Renal pelvis (tissue), 4 donors: Measurements from ENCODE around the gene STK35. TPM values are rescaled to one million over a fixed set of nuclear protein-coding genes. Genes with fewer than 3 reads are reported as not detected.
A peak's percentile ranks its signal among the peaks of the same experiment; 100 is the strongest.

Experiments used
- DNase-seq: peaks from one replicate; pipeline ENCODE4 v3.0.0-alpha.2; 2013
- polyA plus RNA-seq, 3 donors: library from polyadenylated mRNA; unstranded; fragments of 120-200 nt; gene quantifications; one replicate each; pipeline ENCODE4 v1.2.1, GENCODE V29; 2013; ENCODE audit not compliant: insufficient read length in 3 of 3

STK35 gene
- polyA plus RNA-seq, 3 donors = 18.6 to 21.4 (median 18.8) TPM

DNA sequence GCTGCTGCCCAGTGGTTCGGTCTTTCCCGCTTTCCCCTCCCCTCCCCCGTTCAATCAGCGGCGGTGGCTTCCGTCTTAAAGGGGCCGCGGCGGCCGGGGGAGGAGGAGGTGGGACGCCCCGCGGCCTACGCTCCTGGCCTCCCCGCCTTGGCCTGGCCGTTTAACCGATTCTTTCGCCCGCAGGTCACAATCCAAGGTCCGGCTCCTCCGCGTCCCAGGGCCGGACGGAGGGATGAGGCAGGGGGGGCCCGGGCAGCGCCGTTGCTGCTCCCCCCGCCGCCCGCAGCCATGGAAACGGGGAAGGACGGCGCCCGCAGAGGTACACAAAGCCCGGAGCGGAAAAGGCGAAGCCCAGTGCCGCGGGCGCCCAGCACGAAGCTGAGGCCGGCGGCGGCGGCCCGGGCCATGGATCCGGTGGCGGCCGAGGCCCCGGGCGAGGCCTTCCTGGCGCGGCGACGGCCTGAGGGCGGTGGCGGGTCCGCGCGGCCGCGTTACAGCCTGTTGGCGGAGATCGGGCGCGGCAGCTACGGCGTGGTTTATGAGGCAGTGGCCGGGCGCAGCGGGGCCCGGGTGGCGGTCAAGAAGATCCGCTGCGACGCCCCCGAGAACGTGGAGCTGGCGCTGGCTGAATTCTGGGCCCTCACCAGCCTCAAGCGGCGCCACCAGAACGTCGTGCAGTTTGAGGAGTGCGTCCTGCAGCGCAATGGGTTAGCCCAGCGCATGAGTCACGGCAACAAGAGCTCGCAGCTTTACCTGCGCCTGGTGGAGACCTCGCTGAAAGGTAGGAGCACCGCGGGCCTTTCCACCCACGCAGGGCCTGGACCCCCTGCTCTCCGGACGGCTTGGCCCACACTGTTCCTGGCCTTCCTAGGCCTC, 1.2 kb downstream of the STK35 start:
- DNase-seq = peak; percentile 93

DNA sequence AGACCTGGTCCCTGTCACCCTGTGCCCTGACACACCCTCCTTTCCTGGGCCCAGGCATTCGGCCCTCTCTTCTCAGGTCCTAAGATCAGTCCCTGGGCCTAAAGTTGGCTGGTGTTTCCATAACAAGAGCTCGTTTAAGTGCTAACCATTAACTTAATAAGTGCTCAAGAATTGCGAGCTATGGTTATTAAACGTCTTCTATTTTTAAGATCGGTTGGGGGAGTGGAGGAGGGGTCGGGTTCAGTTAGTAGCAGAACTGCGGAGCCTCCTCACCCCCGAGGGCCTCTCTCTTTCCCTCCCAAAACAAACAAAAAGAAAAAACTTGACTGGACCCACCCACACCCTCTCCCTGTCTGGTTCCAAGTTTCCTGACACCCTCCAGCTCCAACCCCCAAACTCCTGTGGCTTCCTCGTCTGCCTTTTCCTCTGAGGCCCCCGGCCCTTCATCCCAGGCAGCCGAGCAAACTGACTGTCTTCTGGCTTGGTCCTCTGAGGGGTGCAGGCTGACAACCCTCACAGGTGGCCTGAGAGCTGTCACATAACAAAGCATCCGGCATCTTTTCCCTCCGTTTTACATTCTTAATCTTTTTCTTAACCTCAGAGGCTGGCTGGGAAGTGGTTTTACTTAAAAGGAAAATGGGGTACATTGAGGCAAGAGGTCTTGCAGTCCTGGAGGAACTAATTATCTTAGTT, 2.0 kb downstream of the STK35 start:
- no peak for DNase-seq

DNA sequence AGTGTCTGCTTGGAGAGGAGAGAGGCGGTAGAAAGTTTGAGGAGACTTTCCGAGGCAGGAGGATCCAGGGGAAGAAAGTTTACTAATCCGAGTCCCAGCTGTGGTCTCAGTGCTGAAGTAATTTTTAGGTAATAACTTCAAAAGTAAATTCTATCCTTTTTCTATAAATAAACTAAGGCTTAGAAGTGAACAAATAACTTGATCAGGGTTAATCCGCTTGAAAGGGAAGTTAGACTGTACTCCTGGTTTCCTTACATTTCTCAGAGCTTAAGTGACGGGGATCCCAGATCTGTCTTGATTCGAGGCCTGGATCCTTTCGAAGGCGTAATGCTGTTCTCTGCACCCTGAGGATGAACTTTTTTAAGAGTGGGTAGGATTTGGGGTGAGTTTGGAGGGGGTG, 2.6 kb downstream of the STK35 start:
- no peak for DNase-seq

DNA sequence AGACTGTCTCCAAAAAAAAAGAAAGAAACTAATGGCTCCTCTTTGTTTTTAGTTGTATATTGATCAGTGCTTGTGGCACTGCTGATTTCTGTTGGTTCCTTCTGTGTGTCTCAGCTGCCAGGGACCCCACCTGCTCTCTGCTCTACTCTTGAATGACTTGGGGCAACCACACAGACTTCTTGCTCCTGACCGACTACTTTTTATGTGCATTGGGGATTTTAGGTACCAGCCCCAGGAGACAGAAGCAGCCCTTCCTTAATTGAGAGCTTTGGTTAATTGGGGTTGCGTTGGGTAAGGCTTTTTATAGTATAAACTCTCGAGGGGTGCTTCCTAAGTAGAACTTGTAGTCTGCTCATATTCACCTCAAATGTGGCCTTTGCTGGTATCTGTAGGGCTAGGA, 6.9 kb downstream of the STK35 start:
- DNase-seq = no peak

DNA sequence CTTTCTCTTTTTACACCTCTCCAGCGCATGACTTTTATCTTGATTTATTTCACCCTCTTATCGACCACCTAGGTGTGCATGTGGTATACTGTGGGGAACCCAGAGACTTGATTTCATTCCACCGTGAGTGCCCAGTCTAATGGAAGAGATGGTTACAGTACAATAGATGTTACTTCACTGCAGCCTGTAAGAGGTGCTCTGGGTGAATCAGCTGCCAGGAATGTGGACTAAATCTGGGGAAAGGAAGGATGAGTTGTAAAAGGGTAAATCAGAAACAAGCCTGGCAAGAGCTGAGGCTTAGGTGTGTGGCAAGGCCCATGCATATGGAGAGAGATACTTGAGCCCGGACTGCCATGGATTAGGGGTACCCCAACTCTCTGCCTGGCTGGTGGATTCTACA, 7.4 kb downstream of the STK35 start:
- no peak for DNase-seq

DNA sequence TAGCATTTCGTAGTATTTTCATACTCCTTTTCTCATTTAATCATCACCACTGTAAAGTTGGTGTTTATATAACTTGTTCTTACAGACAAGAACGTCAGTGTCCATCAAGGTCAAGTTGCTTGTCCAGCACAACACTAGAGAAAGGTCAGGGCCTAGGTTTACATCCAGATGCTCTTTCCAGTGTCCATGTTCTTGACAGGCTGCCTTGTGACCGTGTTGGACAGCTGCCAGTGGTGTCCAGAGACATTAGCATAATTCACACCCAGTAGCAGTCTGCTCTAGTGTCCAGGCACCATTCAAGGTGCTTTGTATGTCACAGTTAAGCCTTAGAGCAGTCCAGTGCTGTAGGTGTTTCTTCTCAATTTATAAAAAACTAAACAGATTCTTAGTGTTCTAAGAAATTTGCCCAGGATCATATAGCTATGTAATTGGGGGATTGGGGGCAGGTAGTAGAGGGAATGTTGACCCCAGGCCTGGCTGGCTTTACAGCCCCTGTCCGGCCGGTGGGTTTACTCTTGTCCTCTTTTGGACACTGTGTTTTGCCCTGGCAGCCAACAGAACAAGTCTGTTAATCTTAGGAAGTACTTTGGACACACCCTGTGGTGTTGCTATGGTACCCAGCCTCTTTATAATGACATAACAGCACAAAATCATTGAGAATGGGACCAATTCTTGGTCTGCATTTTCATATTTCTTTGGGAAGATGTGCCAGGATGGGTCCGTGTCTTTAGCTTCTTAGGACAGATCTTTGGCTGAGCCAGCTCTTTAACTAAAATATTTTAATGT, 8.0 kb downstream of the STK35 start:
- no peak for DNase-seq

DNA sequence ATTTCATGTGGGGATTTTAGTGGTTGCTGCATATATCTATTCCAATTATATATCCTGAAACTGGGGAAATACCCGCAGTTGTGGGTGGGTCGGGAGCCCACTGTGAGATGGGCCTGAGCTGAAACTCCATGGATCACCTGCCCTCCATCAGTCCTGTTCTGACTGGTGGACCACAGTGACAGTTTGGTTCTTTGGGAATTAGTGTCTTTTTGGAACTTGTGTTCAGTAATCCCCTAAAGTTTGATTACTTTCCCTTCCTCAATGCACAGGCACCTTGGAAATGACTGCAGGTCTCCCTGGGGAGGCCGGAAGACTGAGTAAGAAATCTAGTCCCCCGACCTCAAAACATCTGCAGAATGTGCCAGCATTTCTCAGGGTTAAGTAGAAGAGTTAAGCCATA, 11.3 kb downstream of the STK35 start:
- DNase-seq = no peak

DNA sequence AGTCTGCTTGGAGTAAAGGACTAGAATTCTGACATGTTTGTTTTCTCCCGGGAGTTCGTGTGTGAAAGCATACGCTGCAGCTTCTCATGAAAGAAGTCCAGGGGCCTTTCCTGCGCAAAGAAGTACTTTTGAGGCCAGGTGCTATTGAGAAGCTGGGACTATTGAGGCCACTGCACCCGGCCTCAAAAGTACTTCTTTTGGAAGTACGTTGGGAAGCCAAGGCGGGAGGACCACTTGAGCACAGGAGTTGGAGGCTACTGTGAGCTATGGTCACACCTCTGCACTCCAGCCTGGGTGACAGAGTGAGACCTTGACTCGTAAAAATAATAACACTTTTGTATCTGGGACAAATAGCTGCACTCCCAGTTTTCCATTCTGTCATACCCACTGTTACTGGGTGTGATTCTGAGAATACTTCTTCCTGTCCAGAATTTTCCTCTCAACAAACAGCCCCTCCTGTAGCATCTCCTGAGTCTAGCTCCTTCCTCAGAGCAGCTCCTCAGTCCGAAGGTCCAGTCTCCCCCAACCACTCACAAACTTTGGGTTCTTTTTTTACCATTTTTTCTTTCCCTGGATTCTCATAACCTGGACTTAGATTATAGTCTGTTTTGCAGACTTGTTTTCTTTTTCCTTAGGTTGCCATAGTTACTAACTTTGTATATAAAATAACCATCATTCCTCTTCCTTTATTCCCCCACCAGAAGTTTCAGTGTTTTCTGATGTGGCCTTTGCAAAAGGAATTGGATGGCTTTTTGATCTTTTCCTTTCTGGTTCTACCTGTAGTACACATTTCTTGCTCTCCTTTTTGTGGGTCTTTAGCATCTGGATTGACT, 12.7 kb downstream of the STK35 start:
- DNase-seq = no peak

DNA sequence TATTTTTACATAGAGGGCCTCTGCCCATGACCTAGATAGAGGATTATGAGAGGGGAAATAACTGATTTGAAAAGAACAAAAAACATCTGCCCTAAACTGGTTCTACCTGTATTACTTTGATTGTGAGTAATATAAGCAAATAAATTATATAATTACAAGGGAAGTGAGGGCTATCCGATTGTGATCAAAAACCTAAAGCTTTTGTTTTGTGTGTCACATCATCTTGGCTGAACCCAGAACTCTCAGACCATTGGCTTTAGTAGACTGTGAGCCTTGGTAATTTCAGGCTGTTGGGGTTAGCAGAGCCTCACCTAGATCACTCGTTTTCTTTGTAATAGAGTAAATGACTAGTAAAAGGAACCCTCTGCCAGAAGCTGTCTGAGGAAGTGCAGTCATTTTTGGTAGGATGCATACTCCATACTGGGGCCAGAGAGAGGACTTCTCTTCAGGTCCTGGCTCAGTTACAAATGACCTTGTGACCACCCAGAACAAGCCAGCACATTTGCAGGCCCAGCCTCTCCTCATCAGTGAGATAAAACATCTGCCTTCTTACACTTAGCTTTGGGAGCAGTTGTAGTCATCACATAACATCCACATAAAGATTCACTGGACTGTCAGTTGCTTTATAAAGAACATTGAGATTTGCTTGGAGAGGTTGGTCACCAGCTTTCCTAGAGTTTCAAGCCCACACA, 13.5 kb downstream of the STK35 start:
- peak; percentile 84 for DNase-seq

DNA sequence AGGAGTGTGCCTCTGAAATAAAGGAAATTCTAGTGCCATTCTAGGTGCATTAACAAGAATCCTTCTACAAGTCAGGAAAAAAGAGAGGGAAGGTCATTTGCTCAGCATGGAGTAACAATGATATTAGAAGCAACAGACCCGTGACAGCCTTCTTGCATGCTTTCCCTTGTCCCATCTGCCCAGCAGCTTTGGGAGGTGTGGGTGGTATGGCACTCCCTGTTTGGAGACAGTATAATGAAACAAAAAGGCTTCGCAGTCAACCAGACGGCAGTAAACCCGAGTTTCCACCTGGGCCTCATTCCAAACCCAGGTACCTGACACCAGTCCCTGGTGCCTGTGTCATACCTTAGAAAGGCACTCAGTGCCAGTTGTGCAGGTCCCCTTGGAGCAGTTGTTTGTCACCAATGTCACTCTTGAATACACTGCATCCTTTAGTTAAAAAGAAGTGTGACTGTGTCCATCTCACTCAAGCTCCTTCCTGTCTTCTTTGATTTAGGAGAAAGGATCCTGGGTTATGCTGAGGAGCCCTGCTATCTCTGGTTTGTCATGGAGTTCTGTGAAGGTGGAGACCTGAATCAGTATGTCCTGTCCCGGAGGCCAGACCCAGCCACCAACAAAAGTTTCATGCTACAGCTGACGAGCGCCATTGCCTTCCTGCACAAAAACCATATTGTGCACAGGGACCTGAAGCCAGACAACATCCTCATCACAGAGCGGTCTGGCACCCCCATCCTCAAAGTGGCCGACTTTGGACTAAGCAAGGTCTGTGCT, 14.7 kb downstream of the STK35 start:
- DNase-seq = no peak

DNA sequence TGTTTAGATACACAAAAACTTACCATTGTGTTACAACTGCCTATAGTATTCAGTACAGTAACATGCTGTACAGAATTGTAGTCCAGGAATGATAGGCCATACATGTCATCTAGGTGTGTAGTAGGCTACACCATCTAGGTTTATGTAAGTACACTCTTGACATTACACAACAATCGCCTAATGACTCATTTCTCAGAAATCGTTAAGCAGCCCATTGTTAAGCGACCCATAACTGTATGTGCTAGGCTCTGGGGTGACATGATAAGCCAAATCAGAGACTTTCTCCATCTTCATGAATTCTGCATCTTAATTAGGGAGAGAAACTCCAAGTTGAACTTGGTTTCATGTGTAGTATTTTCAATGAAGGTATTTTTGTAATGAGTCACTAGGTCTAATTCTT, 17.2 kb downstream of the STK35 start:
- no peak for DNase-seq

DNA sequence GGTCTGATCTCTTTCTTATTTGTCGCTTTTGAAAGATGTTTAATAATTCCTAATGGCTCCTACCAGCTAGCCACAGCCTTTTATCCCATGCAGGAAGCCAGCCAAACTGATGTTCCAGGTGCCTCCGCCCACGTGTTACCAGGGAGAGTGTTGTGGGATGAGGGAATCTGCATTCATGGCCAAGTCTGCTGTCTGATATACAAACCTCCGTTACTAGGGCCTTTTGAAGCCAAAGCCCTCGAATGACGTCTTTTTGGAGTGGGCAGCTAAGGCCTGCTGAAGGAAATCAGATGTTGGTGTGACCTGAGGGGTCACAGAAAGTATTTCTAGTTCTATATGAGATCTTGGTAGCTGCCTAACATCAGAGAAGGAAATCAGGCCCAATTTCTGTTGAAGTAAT, 21.3 kb downstream of the STK35 start:
- DNase-seq = peak; percentile 57

DNA sequence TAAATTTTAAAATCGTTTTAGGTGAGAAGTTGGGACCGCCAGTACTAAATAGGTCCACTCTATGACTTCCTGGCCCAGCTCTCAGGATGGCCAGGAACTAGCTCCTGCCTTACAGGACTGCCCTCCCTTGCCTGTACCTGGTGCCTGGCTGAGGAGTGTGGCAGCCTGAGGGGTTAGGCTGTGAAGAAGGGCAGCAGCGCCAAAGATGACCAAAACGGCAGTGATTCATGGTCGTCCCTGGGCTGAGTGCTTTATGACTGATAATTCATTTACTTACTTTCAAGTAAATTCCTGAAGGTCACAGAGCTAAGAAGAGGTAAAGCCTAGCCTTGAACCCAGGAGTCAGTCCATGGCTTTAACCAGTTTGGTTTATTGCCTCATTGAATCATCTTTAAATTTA, 22.1 kb downstream of the STK35 start:
- DNase-seq = no peak

DNA sequence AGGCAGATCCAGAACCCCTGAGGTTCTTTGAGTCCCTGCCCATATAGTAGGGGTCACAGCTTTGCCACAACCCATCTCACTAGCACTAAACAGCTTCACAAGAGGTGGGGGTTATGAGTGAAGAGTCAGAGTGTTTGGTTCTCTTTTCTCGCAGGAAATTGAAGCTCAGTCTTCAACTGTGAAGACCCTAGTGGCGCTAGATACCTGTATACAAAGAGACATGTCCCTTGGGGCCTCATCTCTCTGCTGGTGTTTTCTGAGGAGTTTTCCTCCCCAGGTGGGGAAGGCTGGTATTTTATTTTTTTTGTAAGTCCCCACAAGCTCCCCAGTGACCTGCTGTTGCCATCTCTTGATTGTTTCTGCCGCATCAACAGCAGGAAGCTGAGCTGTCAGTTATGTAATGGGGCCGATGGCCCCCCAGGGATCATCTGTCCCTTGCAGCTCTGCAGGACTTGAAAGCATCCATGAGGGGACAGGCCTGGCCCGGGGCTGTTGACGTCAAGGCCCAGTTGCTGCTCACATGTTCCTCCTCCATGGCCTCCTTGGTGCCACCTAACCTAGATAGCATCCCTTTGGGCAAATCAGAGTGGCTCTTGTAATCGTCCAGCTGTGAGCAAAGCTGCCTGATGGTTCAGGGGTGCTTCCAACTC, 23.1 kb downstream of the STK35 start:
- no peak for DNase-seq

DNA sequence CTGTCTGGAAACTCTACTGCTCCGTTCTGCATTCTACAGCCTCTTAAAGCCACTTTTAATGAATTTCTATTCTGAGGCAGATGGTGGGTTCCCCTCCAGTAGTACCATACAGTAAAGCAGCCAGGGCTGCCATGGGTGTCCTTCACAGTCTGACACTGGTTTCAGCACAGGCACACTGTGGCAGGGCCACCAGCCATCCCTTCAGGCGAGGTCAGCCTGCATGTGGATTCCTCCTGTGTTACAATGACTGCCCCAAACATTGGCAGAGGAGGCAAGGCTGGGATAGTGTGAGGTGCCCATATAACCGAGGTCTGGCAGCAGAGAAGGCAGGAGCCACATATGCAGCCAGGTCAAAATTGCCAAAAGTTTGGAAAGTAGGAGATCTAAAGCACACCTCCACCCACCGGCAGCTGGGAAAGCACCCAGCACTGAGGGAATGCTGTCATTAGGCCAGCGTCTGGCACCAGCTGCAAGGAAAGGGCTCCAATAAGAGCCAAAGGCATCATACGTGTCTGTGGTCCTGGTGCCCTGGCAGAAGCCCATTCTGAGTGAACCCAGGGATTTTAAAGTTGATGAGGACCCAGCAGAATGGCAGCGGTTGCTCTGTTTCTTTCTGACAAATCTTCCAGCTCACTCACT, 24.0 kb downstream of the STK35 start:
- no peak for DNase-seq

DNA sequence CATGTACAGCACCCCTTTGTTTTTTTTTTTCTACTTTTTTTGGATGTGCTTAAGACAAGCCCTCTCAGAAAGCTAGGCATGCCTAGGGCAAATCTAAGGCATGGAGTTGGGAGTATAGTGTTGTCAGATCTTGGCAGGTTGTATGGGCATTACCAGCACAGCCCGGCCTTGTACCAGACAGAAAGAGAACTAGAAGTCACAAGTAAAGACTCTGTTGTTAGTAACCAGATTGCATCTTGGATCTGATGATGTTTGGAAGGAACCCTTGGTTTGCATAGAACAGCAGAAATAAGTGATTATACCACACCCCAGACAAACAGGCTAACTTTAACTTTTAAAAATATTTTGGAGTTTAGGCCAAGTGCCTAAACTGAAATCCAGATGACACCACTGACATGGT, 25.6 kb downstream of the STK35 start:
- DNase-seq = no peak

DNA sequence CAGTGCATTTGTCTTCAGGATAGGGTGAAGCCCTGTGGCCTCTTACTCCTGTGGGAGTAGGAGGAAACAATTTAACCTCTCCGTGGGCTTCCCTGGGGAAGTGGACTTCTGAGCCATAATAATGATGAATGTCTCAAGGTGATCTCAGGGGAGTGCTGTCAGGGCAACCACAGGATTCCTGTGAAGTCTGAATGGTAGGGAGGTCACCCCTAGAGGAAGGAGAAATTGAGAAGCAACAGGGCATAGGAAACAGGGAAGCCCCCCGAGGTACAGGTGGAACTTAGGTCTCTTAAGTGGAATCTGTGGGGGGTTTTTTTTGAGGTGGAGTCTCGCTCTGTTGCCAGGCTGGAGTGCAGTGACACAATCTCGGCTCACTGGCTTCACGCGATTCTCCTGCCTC, 26.9 kb downstream of the STK35 start:
- DNase-seq = no peak

DNA sequence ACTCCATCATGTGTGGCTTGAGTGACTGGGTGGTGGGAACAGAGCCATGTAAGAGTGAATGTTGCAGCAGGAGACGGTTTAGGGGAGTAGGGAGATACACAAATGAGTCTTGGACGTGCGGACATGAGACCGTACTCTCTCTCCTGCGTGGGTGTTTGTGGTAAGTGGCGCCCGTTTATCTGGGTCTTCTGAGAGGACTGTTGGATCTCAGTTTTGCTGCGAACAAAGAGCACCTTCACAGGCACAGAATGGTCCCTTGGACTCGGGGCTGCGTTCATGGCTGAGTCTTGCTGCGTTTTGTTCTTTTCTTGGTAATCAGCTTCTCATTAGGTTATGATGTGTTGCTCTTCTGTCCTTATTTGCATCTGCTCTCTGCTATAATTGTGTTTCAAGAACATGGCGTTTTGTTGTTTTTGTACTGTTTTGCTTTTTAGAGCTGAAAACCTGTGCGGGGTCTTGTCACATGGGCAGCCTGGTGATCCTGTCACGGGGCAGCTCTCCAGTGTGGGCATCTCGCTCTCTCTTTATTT, 28.5 kb downstream of the STK35 start:
- no peak for DNase-seq

DNA sequence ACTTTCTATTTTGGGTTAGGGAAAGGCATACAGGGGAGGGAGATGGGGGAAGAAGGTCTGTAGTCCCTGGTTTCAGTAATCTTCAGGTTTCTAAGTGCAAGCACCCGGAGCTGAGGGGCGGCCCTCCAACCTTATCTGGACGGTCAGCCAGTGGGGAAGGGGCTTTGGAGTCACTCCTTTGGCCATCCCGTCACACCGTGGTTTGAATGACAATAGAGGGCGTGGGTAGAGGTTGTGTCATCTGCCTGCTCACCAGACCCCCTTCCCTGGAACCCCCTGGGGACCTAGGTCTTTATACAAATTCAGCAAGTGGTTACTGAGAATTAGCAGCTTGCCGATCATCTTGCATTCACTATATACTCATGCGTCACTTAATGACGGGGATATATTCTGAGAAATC, 29.1 kb downstream of the STK35 start:
- no peak for DNase-seq
